GM18870 (cell line): ENCODE results near the gene TIAL1.
"Not testable (repeated sequence)": the region's sequence is repeated elsewhere in the genome, so short reads cannot be mapped to it uniquely, and the experiment has no call there.

Experiments
- ATAC-seq: cut with Tn5 transposase; IDR thresholded peaks from one replicate; pipeline ENCODE4 v1.9.1; 2021; ENCODE audit warnings: moderate library complexity; ENCODE audit not compliant: unreplicated experiment

Gene TIAL1

DNA sequence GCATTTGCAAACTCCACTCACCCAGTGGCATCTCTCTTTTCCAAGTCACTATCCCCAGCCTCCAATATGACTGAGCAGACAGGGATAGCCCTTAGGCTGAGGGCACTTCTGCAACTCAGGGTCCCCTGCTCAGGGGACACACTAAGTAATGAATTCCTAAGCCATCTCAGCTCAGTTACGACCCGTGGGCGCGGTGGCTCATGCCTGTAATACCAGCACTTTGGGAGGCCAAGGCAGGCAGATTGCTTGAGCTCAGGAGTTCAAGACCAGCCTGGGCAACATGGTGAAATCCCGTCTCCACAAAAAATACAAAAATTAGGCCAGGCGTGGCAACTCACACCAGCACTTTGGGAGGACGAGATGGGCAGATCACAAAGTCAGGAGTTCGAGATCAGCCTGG lies 64.5 kb downstream of the TIAL1 start:
- ATAC-seq, result not testable (repeated sequence)

DNA sequence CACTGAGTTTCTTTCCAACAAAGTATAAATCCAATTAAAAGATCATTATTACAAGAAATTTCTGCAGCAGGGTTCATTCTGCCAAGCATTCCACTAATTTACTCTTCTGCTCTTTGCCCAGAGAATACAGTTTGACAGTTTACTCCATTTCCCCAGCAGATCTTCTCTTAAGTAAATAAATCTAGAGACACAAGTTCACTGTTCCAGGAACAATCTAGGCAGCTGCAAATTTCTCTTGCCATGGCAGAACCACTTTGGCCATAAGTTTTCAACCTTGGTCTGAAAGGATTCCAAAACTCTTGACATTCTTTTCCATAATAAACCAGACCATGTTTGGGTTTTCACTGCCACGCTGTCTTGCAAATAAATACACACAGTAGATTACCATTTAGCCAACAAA lies 65.7 kb downstream of the TIAL1 start:
- no peak for ATAC-seq

DNA sequence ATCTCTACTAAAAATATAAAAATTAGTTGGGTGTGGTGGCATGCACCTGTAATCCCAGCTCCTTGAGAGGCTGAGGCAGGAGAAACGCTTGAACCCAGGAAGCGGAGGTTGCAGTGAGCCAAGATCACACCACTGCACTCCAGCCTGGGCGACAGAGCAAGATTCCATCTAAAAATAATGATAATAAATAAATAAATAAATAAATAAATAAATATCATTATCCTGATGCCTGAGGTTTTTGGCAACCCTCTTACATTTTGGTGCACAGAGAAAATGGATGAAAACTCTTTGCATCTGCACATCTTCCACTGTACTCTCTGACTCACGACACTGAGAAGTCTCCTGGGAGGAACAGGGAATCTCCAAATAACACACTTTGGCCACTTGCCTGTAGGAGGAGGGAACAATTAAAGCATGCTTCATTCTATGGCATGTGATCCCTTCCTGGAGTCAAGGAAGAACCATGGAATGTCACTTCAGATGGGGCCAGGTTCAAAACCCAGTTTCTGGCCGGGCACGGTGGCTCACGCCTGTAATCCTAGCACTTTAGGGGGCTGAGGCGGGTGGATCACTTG lies 68.0 kb downstream of the TIAL1 start:
- not testable (repeated sequence) for ATAC-seq

GRCh38 chr10:119526621-119527592 lies 69.9 kb downstream of the TIAL1 start:
- ATAC-seq, result no peak

DNA sequence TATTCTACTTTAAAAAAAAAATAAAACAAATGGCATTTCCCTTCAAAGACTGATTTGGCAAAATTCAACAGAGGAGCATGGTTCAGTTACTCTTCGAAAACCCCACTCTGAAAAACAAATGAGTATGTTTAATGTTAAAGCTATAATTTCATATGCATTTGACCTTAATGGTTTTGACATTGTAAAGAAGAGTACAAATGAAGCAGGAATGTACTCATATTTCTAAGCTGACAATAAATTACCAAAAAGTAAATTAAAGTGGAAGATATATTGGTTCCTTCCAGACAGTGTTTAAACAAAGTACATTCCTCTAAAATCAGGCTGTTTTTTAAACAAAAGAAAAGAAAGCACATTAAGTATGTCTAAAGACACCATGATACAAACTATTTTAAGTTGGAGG lies 70.6 kb downstream of the TIAL1 start:
- ATAC-seq, result no peak

GRCh38 chr10:119525116-119525515 lies 71.6 kb downstream of the TIAL1 start:
- no peak for ATAC-seq

DNA sequence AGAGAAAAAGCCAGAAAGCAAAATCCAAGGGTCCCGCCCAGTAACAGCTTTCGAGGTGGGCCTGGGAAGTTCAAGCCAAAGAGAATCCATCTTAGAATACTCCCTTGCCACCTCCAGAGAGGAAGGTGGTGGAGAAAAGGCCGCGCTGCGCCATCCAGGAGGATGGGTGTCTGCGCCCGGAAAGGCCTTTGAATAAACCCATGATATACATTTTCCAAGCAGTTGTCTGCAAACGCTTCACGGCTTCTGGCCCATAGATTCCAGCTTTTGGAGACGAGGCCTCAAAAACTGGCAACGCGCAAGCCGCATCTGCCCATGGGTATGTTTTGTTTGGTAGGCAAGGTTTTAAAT lies 72.1 kb downstream of the TIAL1 start:
- ATAC-seq, result no peak

- no peak for ATAC-seq
Measured at GRCh38 chr10:119523895-119524719, 72.7 kb downstream of the TIAL1 start.
